22Rv1 (cell line): ENCODE data around the gene MAP7D2.

Source experiments
- ZFX ChIP-seq: fragments of 450-650 bp; IDR thresholded peaks from 2 replicates; pipeline ENCODE4 v1.6.1; 2017; ENCODE audit warnings: antibody characterized with exemption, borderline replicate concordance
- TF ChIP-seq, protein P1 (sequence below): fragments of 450-650 bp; IDR thresholded peaks from 2 replicates; pipeline ENCODE4 v1.5.1; 2017; ENCODE audit warnings: mild to moderate bottlenecking

DNA sequence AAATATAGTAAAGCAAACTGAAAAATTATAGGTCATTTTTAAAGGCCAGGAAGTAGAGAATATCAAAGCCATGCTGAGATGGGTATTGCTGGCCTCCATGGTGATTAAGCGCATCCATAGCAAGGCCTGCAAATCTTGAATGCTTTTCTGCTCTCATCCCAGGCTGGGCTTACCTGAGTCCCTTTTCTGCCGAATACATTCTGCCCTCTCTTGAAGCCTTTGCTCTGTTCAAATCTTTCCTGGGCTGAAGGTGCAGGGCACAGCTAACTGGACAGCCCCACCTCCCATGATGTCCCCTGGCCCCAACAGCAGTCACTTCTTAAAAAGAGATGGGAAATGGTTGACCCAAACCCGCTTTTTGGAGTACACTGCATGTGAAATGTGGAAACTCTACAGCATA lies 35.0 kb upstream of the MAP7D2 start:
- TF ChIP-seq, protein P1, sequence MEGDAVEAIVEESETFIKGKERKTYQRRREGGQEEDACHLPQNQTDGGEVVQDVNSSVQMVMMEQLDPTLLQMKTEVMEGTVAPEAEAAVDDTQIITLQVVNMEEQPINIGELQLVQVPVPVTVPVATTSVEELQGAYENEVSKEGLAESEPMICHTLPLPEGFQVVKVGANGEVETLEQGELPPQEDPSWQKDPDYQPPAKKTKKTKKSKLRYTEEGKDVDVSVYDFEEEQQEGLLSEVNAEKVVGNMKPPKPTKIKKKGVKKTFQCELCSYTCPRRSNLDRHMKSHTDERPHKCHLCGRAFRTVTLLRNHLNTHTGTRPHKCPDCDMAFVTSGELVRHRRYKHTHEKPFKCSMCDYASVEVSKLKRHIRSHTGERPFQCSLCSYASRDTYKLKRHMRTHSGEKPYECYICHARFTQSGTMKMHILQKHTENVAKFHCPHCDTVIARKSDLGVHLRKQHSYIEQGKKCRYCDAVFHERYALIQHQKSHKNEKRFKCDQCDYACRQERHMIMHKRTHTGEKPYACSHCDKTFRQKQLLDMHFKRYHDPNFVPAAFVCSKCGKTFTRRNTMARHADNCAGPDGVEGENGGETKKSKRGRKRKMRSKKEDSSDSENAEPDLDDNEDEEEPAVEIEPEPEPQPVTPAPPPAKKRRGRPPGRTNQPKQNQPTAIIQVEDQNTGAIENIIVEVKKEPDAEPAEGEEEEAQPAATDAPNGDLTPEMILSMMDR, result no peak
- TF ChIP-seq ZFX, result no peak
